Upper lobe of left lung (tissue), 4 donors: ENCODE results near the gene ENTHD1.

Experiments used
- POLR2A ChIP-seq, 4 donors: fragments of 450-650 bp; IDR thresholded peaks; one replicate each; pipeline ENCODE4 v1.5.1; 2016 to 2017; ENCODE audit warnings: antibody characterized with exemption in 4 of 4, mild to moderate bottlenecking in 2 of 4
- POLR2AphosphoS5 ChIP-seq, 2 donors: sonication (generic); formaldehyde crosslinking; IDR thresholded peaks; one replicate each; pipeline ENCODE4 v1.5.1; 2017; ENCODE audit warnings: antibody characterized with exemption in 2 of 2
- TF ChIP-seq, protein P1 (sequence below), 6 experiments: fragments of 450-650 bp in 4 of 6; fragments of 200-600 bp in 2 of 6; sonication (generic) in 2 of 6; IDR thresholded peaks; one replicate each; pipeline ENCODE4 v1.5.1; 2016 to 2019; ENCODE audit warnings: antibody characterized with exemption in 6 of 6

DNA sequence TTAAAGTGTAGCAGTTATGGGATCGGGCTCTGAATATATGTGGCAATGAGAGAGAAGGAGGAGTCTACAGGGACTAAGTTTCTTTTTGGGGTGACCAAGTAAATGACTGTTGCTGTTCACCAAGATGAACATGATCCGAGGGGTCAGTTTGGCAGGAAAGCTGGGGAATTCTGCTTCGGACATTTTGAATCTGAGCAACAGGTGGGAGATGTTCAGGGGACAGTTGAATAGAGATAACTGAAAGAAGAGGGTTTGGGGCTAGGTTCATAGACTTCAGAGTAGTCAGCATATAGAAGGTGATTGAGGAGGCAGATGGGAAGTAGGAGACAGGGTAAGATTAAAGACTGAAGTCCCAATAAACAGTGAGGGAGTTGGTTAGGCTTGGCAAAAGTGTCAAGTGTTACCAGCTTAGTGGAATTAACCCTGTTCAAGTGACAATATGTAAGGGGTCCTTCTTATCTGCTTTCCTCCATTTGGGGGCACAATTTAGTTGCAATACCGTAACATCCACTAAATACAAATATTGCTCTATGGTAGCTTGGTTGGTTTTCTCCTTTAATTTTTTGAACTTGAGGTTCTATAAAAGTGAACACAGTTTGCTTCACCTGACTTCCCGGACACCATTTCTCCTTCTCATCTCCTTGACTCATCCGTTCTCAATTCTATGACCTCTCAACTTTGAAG is 2.9 kb upstream of the ENTHD1 start:
- TF ChIP-seq, protein P1, sequence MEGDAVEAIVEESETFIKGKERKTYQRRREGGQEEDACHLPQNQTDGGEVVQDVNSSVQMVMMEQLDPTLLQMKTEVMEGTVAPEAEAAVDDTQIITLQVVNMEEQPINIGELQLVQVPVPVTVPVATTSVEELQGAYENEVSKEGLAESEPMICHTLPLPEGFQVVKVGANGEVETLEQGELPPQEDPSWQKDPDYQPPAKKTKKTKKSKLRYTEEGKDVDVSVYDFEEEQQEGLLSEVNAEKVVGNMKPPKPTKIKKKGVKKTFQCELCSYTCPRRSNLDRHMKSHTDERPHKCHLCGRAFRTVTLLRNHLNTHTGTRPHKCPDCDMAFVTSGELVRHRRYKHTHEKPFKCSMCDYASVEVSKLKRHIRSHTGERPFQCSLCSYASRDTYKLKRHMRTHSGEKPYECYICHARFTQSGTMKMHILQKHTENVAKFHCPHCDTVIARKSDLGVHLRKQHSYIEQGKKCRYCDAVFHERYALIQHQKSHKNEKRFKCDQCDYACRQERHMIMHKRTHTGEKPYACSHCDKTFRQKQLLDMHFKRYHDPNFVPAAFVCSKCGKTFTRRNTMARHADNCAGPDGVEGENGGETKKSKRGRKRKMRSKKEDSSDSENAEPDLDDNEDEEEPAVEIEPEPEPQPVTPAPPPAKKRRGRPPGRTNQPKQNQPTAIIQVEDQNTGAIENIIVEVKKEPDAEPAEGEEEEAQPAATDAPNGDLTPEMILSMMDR (IDR thresholded peaks at IDR 0.05), result no peak
- TF ChIP-seq POLR2A (IDR thresholded peaks at IDR 0.05) (no peak), POLR2AphosphoS5 (IDR thresholded peaks at IDR 0.05) (no peak)
